ENCODE measurements around the gene HEYL.

Gene HEYL

GRCh38 chr1:39596163-39596562 lies 43.3 kb downstream of the HEYL start:
- no peak overlapping the region for H3K4me3 ChIP-seq (ENCODE audit: low read length)
- peaks cover 13% of the 10 kb centered on the region for H3K27me3 ChIP-seq (ENCODE audit: control insufficient read depth, low read length)
- no peaks in the 10 kb centered on the region for H3K79me2 ChIP-seq (ENCODE audit: control insufficient read depth, low read length)
- H3K9me2 ChIP-seq (replicated peaks; ENCODE audit: control insufficient read depth, low read length): no peaks in the 10 kb centered on the region
- no peaks in the 10 kb centered on the region for H3K4me1 ChIP-seq (ENCODE audit: control insufficient read depth, low read length)
- no peaks in the 10 kb centered on the region for H4K20me1 ChIP-seq (ENCODE audit: control insufficient read depth, insufficient read depth, low read depth, low read length)
- H3F3A ChIP-seq (ENCODE audit: control insufficient read depth, insufficient read depth): no peaks in the 10 kb centered on the region
- H3K4me2 ChIP-seq (ENCODE audit: low read length): no peak overlapping the region
- H3K36me3 ChIP-seq (ENCODE audit: control insufficient read depth, low read length): no peaks in the 10 kb centered on the region
- H3K27ac ChIP-seq (ENCODE audit: low read depth, low read length): no peak overlapping the region
- no peaks in the 10 kb centered on the region for H3K9me3 ChIP-seq (ENCODE audit: control insufficient read depth, insufficient read depth, low read length)
- no peak for TF ChIP-seq EZH2phosphoT487 (IDR thresholded peaks at IDR 0.05; ENCODE audit: borderline replicate concordance, low read length)
- TF ChIP-seq, protein P1, sequence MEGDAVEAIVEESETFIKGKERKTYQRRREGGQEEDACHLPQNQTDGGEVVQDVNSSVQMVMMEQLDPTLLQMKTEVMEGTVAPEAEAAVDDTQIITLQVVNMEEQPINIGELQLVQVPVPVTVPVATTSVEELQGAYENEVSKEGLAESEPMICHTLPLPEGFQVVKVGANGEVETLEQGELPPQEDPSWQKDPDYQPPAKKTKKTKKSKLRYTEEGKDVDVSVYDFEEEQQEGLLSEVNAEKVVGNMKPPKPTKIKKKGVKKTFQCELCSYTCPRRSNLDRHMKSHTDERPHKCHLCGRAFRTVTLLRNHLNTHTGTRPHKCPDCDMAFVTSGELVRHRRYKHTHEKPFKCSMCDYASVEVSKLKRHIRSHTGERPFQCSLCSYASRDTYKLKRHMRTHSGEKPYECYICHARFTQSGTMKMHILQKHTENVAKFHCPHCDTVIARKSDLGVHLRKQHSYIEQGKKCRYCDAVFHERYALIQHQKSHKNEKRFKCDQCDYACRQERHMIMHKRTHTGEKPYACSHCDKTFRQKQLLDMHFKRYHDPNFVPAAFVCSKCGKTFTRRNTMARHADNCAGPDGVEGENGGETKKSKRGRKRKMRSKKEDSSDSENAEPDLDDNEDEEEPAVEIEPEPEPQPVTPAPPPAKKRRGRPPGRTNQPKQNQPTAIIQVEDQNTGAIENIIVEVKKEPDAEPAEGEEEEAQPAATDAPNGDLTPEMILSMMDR (IDR thresholded peaks at IDR 0.05; ENCODE audit: low read depth, low read length, poor library complexity, severe bottlenecking): no peak

- H3K9me3 ChIP-seq (ENCODE audit: control insufficient read depth, insufficient read depth, low read length): no peaks in the 10 kb centered on the region
- H3F3A ChIP-seq (ENCODE audit: control insufficient read depth, insufficient read depth): no peaks in the 10 kb centered on the region
- no peak overlapping the region for H3K27ac ChIP-seq (ENCODE audit: low read depth, low read length)
- no peak overlapping the region for H3K4me2 ChIP-seq (ENCODE audit: low read length)
- H3K36me3 ChIP-seq (ENCODE audit: control insufficient read depth, low read length): no peaks in the 10 kb centered on the region
- no peak overlapping the region for H3K4me3 ChIP-seq (ENCODE audit: low read length)
- no peaks in the 10 kb centered on the region for H4K20me1 ChIP-seq (ENCODE audit: control insufficient read depth, insufficient read depth, low read depth, low read length)
- H3K79me2 ChIP-seq (ENCODE audit: control insufficient read depth, low read length): no peaks in the 10 kb centered on the region
- TF ChIP-seq, protein P1 (IDR thresholded peaks at IDR 0.05; ENCODE audit: low read depth, low read length, poor library complexity, severe bottlenecking): no peak
- TF ChIP-seq EZH2phosphoT487 (IDR thresholded peaks at IDR 0.05; ENCODE audit: borderline replicate concordance, low read length): no peak
- H3K4me1 ChIP-seq (ENCODE audit: control insufficient read depth, low read length): no peaks in the 10 kb centered on the region
- H3K9me2 ChIP-seq (replicated peaks; ENCODE audit: control insufficient read depth, low read length): no peaks in the 10 kb centered on the region
- H3K27me3 ChIP-seq (ENCODE audit: control insufficient read depth, low read length): peaks cover 13% of the 10 kb centered on the region
These were observed 46.1 kb downstream of the HEYL start for GRCh38 chr1:39593386-39593785.

- Histone ChIP-seq H3F3A (ENCODE audit: control insufficient read depth, insufficient read depth) (no peaks in the 10 kb centered on the region), H3K27me3 (ENCODE audit: control insufficient read depth, low read length) (peaks cover 11% of the 10 kb centered on the region), H3K9me3 (ENCODE audit: control insufficient read depth, insufficient read depth, low read length) (no peaks in the 10 kb centered on the region), H3K4me1 (ENCODE audit: control insufficient read depth, low read length) (no peaks in the 10 kb centered on the region), H3K4me2 (ENCODE audit: low read length) (no peak overlapping the region), H3K4me3 (ENCODE audit: low read length) (no peak overlapping the region), H3K27ac (ENCODE audit: low read depth, low read length) (no peak overlapping the region), H4K20me1 (ENCODE audit: control insufficient read depth, insufficient read depth, low read depth, low read length) (no peaks in the 10 kb centered on the region), H3K79me2 (ENCODE audit: control insufficient read depth, low read length) (no peaks in the 10 kb centered on the region), H3K9me2 (replicated peaks; ENCODE audit: control insufficient read depth, low read length) (no peaks in the 10 kb centered on the region), H3K36me3 (ENCODE audit: control insufficient read depth, low read length) (no peaks in the 10 kb centered on the region)
- no peak for TF ChIP-seq EZH2phosphoT487 (IDR thresholded peaks at IDR 0.05; ENCODE audit: borderline replicate concordance, low read length)
- TF ChIP-seq, protein P1 (IDR thresholded peaks at IDR 0.05; ENCODE audit: low read depth, low read length, poor library complexity, severe bottlenecking): no peak
These were observed 47.4 kb downstream of the HEYL start for GRCh38 chr1:39592069-39592468.

DNA sequence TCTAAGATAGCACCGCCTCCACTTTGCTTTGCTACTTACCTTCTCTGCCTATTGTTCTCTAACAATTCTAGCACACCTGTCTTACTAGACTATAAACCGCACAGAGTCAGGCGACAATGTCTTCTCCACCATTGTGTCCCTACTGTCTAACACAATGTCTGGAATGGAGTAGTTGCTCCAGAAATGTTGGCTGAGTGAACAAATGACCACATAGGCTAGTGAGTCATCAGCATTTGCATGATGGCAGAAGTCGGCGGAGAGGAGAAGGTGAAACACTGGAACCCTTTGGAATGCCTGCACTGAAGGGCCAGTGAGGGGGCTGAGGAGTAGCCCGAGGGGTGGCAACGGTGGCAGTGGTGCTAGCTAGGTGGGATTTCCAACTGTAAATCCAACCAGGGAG lies 48.9 kb downstream of the HEYL start:
- H3F3A ChIP-seq (ENCODE audit: control insufficient read depth, insufficient read depth): no peaks in the 10 kb centered on the region
- H3K79me2 ChIP-seq (ENCODE audit: control insufficient read depth, low read length): no peaks in the 10 kb centered on the region
- no peaks in the 10 kb centered on the region for H3K9me2 ChIP-seq (replicated peaks; ENCODE audit: control insufficient read depth, low read length)
- no peak overlapping the region for H3K4me2 ChIP-seq (ENCODE audit: low read length)
- H3K36me3 ChIP-seq (ENCODE audit: control insufficient read depth, low read length): no peaks in the 10 kb centered on the region
- TF ChIP-seq EZH2phosphoT487 (IDR thresholded peaks at IDR 0.05; ENCODE audit: borderline replicate concordance, low read length): no peak
- TF ChIP-seq, protein P1 (IDR thresholded peaks at IDR 0.05; ENCODE audit: low read depth, low read length, poor library complexity, severe bottlenecking): no peak
- H3K4me1 ChIP-seq (ENCODE audit: control insufficient read depth, low read length): no peaks in the 10 kb centered on the region
- no peak overlapping the region for H3K4me3 ChIP-seq (ENCODE audit: low read length)
- peaks cover 4% of the 10 kb centered on the region; the same call in 1 of the 2 replicates for H3K27me3 ChIP-seq (ENCODE audit: control insufficient read depth, low read length)
- no peak overlapping the region for H3K27ac ChIP-seq (ENCODE audit: low read depth, low read length)
- H4K20me1 ChIP-seq (ENCODE audit: control insufficient read depth, insufficient read depth, low read depth, low read length): no peaks in the 10 kb centered on the region
- no peaks in the 10 kb centered on the region for H3K9me3 ChIP-seq (ENCODE audit: control insufficient read depth, insufficient read depth, low read length)
